LNCAP (cell line): ENCODE data around the gene MT1H.

Experiments used
- TF ChIP-seq, protein P1 (sequence below): fragments of 450-650 bp; IDR thresholded peaks from 2 replicates; pipeline ENCODE4 v1.5.1; 2017; ENCODE audit warnings: mild to moderate bottlenecking

Gene MT1H

DNA sequence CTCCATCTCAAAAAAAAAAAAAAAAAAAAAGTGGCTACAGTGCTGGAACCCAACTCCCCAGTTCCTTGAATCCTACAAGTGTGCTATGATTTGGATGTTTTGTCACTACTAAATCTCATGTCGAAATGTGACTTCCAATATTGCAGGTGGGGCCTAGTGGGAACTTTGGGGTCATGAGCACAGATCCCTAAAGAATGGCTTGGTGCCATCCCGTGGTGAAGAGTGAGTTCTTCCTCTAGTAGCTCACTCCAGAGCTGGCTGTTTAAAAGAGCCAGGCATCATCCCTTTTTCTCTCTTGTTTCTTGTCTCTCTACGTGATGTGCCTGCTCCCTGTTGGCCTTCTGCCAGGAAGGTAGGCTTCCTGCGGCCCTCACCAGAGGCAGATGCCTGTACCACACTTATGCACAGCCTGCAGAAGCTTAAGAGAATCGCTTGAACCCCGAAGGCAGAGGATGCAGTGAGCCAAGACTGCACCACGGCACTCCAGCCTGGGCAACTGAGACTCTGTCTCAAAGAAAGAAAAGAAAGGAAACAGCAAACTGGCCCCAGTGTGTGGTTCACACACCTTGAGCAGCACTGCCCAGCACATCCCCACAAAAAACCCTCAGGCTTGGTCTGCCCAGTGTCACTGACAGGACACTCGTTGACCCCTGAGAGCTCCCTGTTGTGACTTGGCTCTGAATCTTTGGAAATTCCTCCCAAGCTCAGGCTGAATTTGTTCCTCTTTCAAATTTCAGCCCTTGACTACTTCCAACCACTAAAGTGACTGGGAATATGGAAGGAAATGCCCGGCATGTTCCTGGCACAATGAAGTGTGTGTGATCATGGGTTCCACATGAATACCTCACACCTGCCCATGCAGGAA, 40.9 kb upstream of the MT1H start:
- TF ChIP-seq, protein P1, sequence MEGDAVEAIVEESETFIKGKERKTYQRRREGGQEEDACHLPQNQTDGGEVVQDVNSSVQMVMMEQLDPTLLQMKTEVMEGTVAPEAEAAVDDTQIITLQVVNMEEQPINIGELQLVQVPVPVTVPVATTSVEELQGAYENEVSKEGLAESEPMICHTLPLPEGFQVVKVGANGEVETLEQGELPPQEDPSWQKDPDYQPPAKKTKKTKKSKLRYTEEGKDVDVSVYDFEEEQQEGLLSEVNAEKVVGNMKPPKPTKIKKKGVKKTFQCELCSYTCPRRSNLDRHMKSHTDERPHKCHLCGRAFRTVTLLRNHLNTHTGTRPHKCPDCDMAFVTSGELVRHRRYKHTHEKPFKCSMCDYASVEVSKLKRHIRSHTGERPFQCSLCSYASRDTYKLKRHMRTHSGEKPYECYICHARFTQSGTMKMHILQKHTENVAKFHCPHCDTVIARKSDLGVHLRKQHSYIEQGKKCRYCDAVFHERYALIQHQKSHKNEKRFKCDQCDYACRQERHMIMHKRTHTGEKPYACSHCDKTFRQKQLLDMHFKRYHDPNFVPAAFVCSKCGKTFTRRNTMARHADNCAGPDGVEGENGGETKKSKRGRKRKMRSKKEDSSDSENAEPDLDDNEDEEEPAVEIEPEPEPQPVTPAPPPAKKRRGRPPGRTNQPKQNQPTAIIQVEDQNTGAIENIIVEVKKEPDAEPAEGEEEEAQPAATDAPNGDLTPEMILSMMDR, result no peak

DNA sequence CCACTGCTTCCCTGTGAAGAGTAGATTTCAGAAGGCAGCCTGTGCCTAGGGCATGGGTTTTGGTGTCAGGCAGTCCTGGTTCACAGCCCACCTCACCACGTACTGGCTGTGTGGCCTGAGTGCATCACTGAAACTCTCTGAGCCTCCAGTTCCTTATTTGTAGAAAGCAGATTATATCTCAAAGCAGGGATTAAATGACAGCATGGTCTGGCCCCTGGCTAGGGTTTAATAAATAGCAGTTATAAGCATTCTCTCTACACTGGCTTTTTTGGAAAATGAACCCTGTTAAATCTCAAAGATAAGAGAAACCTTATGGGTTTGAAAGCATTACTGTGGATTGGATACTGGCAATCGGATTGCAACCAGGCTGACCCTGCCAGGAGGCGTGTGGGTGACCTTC, 40.1 kb upstream of the MT1H start:
- TF ChIP-seq, protein P1, result no peak

DNA sequence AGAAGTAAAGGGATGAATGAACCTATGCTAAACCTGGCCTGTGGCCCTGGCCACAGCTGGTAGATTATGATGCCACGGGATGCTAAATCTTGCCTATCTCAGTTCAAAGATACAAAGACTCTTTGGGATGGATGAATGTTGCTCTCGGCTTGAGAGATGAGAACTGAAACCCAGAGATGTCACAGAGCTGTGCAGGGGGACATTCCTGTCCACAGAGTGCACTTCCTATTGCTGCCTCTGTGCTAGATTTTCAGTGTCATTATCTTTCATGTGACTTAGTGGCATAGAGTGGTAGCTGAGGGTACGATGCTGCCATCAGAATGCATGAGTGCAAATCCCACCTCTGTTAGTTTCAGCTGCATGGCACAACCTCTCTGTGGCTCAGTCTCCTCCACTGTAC, 39.5 kb upstream of the MT1H start:
- TF ChIP-seq, protein P1, result no peak

DNA sequence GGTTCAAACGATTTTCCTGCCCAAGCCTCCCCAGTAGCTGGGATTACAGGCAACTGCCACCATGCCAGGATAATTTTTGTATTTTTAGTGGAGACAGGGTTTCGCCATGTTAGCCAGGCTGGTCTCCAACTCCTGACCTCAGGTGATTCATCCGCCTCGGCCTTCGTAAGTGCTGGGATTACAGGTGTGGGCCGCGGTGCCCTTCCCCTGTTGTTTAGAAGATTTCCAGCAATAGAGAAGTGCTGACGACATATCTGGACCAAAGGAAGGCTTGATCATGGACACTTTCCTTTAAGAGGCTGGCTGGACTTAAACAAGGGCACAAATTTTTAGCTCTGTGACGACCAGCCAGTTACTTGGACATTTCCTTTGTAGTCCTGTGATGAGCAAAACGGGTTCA, 38.4 kb upstream of the MT1H start:
- TF ChIP-seq, protein P1, result no peak

DNA sequence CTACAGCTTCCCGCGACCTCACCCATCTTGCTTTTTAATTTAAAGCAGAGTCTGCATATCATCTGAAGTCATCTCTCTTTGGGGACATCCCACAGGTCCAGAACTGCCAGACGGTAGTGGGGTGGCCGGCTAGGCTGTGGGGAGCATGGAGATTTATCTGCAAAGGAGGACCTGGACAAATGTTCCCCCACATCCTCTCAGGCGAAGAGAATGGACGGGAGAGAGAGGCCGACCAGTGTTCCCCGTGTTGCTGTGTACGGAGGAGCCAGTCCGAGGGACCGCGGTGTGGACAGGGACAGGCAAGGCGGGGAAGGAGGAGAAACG, 37.8 kb upstream of the MT1H start:
- TF ChIP-seq, protein P1, result no peak

DNA sequence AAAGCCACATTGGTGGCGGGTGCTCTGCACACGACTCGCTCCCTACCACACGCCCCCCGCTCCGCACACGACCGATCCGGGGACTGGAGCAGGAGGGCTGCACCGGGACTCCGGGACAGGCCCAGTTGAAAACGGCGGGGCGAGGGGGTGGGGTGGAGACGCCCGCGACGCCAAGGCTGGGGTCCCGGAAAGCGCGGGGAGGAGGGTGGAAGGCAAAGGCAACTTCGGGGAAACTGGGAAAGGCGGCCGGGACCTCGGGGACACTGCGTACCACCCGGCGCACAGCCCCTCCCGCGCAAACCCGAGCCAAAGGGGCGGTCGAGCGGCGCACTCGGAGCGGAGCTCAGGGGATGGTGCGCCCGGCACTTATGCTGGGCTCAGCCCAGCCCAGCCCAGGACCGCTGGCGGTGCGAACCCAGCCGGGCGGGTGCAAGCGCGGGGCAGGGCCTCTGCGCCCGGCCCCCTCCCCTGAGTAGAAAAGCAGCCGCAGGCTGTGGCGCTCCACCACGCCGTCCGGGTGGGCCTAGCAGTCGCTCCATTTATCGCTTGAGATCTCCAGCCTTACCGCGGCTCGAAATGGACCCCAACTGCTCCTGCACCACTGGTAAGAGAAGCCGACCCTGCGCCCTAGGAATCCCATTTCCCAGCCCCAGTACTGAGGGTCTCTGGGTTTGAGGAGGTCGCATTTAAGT, 37.3 kb upstream of the MT1H start, which contains the start of gene MT1M:
TSS of gene MT1M (plus strand) at position 504 of the 692 bp plus-strand sequence. CDS start at position 577, 73 bp downstream.
- TF ChIP-seq, protein P1, result no peak

DNA sequence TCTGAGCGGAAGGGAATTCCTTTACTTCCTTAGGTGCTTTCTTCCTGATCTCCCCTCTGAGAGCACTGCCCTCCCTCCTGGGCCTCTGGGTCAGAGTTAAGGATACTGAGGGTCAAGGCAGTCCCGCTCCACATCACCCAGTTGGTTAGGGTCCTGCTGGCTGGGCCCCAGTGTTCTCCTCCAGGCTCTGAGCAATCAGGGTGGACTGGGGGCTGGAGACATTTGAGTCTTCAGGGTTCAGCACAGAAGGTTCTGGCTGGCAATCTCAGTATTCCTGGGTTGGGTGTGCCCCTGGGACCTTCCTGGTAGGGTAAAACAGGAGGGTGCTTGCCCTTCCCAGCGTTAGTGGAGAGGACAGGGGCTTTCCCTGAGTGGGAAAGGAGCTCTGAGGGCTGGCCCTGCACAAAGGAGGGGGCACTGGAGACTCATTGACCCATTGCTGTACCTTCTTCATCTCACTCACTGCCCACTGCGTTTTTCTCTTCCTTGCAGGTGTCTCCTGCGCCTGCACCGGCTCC, 36.7 kb upstream of the MT1H start:
- TF ChIP-seq, protein P1, result no peak
